Natural killer cell (primary cell): ENCODE measurements around the gene SGMS2. TPM values are rescaled to one million over a fixed set of nuclear protein-coding genes. Genes with fewer than 3 reads are reported as not detected.

Experiments
- ATAC-seq, 3 donors: fragments of 150-1000 bp in 2 of 3; fragments of 200-7000 bp in 1 of 3; cut with Tn5 transposase; 1 replicate in 1 of 3; 2 replicates in 2 of 3; pipeline ENCODE4 v1.10.0; 2021; ENCODE audit warnings: mild to moderate bottlenecking in 2 of 3, moderate library complexity in 2 of 3
- DNase-seq, 2 donors: peaks; one replicate each; pipeline versions ENCODE4 v3.0.0 to v3.0.0-alpha.2; 2013 to 2021; ENCODE audit warnings: mixed read lengths in 1 of 2
- H3K27ac ChIP-seq: one replicate; pipeline ENCODE4 v1.5.1; 2013; ENCODE audit warnings: mild to moderate bottlenecking, low read length
- H3K27me3 ChIP-seq: one replicate; pipeline ENCODE4 v1.6.1; 2013; ENCODE audit warnings: low read length; ENCODE audit not compliant: control insufficient read depth, insufficient read depth
- H3K36me3 ChIP-seq: one replicate; pipeline ENCODE4 v1.6.1; 2013; ENCODE audit warnings: low read length; ENCODE audit not compliant: control insufficient read depth, insufficient read depth
- H3K4me1 ChIP-seq: one replicate; pipeline ENCODE4 v1.6.1; 2013; ENCODE audit warnings: low read length; ENCODE audit not compliant: control insufficient read depth, insufficient read depth
- H3K4me3 ChIP-seq: one replicate; pipeline ENCODE4 v1.5.1; 2013; ENCODE audit warnings: low read length
- H3K9me3 ChIP-seq: one replicate; pipeline ENCODE4 v1.6.1; 2013; ENCODE audit warnings: low read length; ENCODE audit not compliant: control insufficient read depth, insufficient read depth
- H3K27ac Mint-ChIP-seq, 2 donors: one replicate each; pipeline ENCODE4 v1.8.0; 2022; ENCODE audit warnings: mild to moderate bottlenecking in 2 of 2, mixed read lengths in 2 of 2, moderate library complexity in 1 of 2
- H3K27me3 Mint-ChIP-seq, 2 donors: one replicate each; pipeline ENCODE4 v1.8.0; 2022; ENCODE audit warnings: low read depth in 2 of 2, mixed read lengths in 2 of 2
- H3K36me3 Mint-ChIP-seq: one replicate; pipeline ENCODE4 v1.8.0; 2022; ENCODE audit warnings: mixed read lengths
- H3K4me1 Mint-ChIP-seq, 2 donors: one replicate each; pipeline ENCODE4 v1.8.0; 2022; ENCODE audit warnings: mixed read lengths in 2 of 2
- H3K4me3 Mint-ChIP-seq: one replicate; pipeline ENCODE4 v1.8.0; 2022; ENCODE audit warnings: mild to moderate bottlenecking, moderate library complexity, mixed read lengths
- H3K9me3 Mint-ChIP-seq, 2 donors: one replicate each; pipeline ENCODE4 v1.8.0; 2022; ENCODE audit warnings: mixed read lengths in 2 of 2
- CTCF ChIP-seq: fragments of 200-600 bp; IDR thresholded peaks from one replicate; pipeline ENCODE4 v1.8.0; 2022; ENCODE audit warnings: antibody characterized with exemption
- WGBS: methylation state at CpG from one replicate; pipeline ENCODE4 v1.1.7; 2013; ENCODE audit warnings: missing lambda C conversion rate; ENCODE audit not compliant: insufficient coverage; 5-methylcytosine and 5-hydroxymethylcytosine counted together
- intact Hi-C: fragments of 100-400 bp; cut with micrococcal nuclease; formaldehyde crosslinking; loops from one replicate; pipeline ENCODE4 v1.14.2; 2022
- total RNA-seq, 4 donors: library from RNA; stranded (reverse); fragments of 120-200 nt in 1 of 4; gene quantifications; one replicate each; pipeline versions ENCODE4 v1.2.3 to v1.2.4, GENCODE V29; 2013 to 2022

Gene SGMS2
- total RNA-seq, 3 donors from 2014 or later (not counting 1 experiment from before 2014, with no cell fraction given), result 0.16 to 0.98 (median 0.54) TPM

- no peak overlapping the region for H3K27ac Mint-ChIP-seq
- peaks cover 1 to 5% of the 10 kb centered on the region in 2 donors for H3K27me3 Mint-ChIP-seq
- intact Hi-C loops, result no loop called here
- Histone ChIP-seq H3K27me3 (no peaks in the 10 kb centered on the region), H3K4me3 (no peak overlapping the region), H3K4me1 (no peaks in the 10 kb centered on the region), H3K9me3 (no peaks in the 10 kb centered on the region), H3K27ac (no peak overlapping the region), H3K36me3 (peaks cover 7% of the 10 kb centered on the region)
- peaks cover 18% of the 10 kb centered on the region for H3K36me3 Mint-ChIP-seq
- TF ChIP-seq CTCF, result no peak
- no peak overlapping the region for H3K4me3 Mint-ChIP-seq
- 100% methylated on average over 1 of the region's 2 CpGs for WGBS
- H3K4me1 Mint-ChIP-seq, result no peaks in the 10 kb centered on the region
- no peak for ATAC-seq
- no peak for DNase-seq
- peaks cover 2 to 7% of the 10 kb centered on the region in 2 donors for H3K9me3 Mint-ChIP-seq
Observed at GRCh38 chr4:107950746-107951540, 126.2 kb downstream of the SGMS2 start.

DNA sequence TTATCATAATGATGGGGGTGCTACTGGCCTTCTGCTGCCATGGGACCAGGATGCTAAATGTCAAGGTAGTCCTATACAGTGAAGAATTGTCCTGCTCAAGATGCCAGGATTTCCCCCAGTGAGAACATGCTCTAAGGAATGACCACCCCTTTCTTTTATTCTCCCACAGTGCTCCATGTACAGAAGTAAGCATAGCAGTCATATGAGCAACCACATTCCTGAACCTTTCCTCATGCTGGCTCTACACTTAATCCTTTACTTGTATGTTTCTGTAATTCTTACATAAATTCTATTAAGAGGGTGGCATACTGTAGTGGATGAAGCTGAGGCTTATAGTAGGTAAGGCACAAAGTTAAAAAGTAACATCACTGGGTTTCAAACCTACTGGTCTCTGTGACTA, 126.8 kb downstream of the SGMS2 start:
- Mint-ChIP-seq H3K4me1 (no peaks in the 10 kb centered on the region), H3K36me3 (peaks cover 24% of the 10 kb centered on the region), H3K9me3 (peaks cover 5 to 14% of the 10 kb centered on the region in 2 donors), H3K4me3 (no peak overlapping the region), H3K27me3 (peaks cover 7 to 10% of the 10 kb centered on the region in 2 donors), H3K27ac (no peak overlapping the region)
- no peak for ATAC-seq
- no peaks in the 10 kb centered on the region for H3K4me1 ChIP-seq
- peaks cover 7% of the 10 kb centered on the region for H3K36me3 ChIP-seq
- H3K27me3 ChIP-seq, result no peaks in the 10 kb centered on the region
- no peak overlapping the region for H3K4me3 ChIP-seq
- H3K9me3 ChIP-seq, result no peaks in the 10 kb centered on the region
- intact Hi-C loops, result no loop called here
- TF ChIP-seq CTCF, result no peak
- no peak overlapping the region for H3K27ac ChIP-seq
- DNase-seq, result no peak

DNA sequence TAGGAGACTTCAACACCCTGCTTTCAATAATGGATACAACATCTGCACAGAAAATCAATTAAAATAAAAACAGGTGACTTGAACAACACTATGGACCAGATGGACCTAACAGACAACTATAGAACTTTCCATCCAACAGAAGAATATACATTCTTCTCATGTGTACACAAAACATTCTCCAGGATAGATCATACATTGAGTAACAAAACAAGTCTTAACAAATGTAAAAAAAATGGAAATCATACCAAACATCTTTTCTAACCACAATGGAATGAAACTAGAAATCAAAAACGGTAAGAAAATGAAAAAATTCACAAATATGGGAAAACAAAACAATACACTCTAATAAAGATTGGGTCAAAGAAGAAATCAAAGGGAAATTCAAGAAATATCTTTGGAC, 131.3 kb downstream of the SGMS2 start:
- intact Hi-C loops, result no loop called here
- H3K27me3 Mint-ChIP-seq, result peaks cover 21 to 28% of the 10 kb centered on the region in 2 donors
- no peaks in the 10 kb centered on the region for H3K27me3 ChIP-seq
- peaks cover 5 to 16% of the 10 kb centered on the region in 2 donors for H3K9me3 Mint-ChIP-seq
- peaks cover 21% of the 10 kb centered on the region for H3K36me3 Mint-ChIP-seq
- H3K4me3 ChIP-seq, result no peak overlapping the region
- no peaks in the 10 kb centered on the region for H3K36me3 ChIP-seq
- no peak overlapping the region for H3K27ac Mint-ChIP-seq
- H3K27ac ChIP-seq, result no peak overlapping the region
- no peak for ATAC-seq
- no peaks in the 10 kb centered on the region for H3K9me3 ChIP-seq
- H3K4me1 Mint-ChIP-seq, result no peaks in the 10 kb centered on the region
- no peaks in the 10 kb centered on the region for H3K4me1 ChIP-seq
- WGBS, result no CpG with 5 or more reads among the region's 1 CpG
- no peak for DNase-seq
- no peak for TF ChIP-seq CTCF
- no peak overlapping the region for H3K4me3 Mint-ChIP-seq

Other genes starting within 250 kb of the SGMS2 start
- gene PAPSS1, start 104.7 kb upstream of the SGMS2 start, total RNA-seq, result 10 to 100 TPM; 10.2 to 21.3 (median 12.9) TPM
- 1 to 10 TPM; 2.5 to 4.5 (median 3.4) TPM for gene CYP2U1, start 106.6 kb downstream of the SGMS2 start, total RNA-seq
- gene HADH, start 165.0 kb downstream of the SGMS2 start, total RNA-seq, result 10 to 100 TPM in 2 of 3 donors, 1 to 10 TPM in 1; 9.1 to 16.5 (median 14.4) TPM